ENCODE data around the gene FES.
"Not testable (repeated sequence)": the region's sequence is repeated elsewhere in the genome, so short reads cannot be mapped to it uniquely, and the experiment has no call there.

FES gene

GRCh38 chr15:90883976-90884718 is at the start of gene FES:
Gene FES, plus strand, starts transcription at chr15:90884504. Its CDS starts 542 bp downstream, at chr15:90885046.
- DNase-seq (ENCODE audit: low spot score) = peak; percentile 53

- DNase-seq (ENCODE audit: low spot score) = no peak
These were observed 49.7 kb upstream of the FES start for GRCh38 chr15:90834626-90835025.

- no peak for DNase-seq (ENCODE audit: low spot score)
These were observed 47.9 kb upstream of the FES start for GRCh38 chr15:90836296-90836871.

- no peak for DNase-seq (ENCODE audit: low spot score)
These were observed 47.2 kb upstream of the FES start for GRCh38 chr15:90837094-90837493.

- no peak for DNase-seq (ENCODE audit: low spot score)
These were observed 46.2 kb upstream of the FES start for GRCh38 chr15:90838139-90838538.

- no peak for DNase-seq (ENCODE audit: low spot score)
These were observed 45.8 kb upstream of the FES start for GRCh38 chr15:90838544-90838943.

GRCh38 chr15:90839187-90840071 is 44.9 kb upstream of the FES start:
- no peak for DNase-seq (ENCODE audit: low spot score)

GRCh38 chr15:90840157-90840855 is 44.0 kb upstream of the FES start:
- no peak for DNase-seq (ENCODE audit: low spot score)

- DNase-seq (ENCODE audit: low spot score) = no peak
These were observed 43.4 kb upstream of the FES start for GRCh38 chr15:90840954-90841353.

GRCh38 chr15:90844696-90845095 is 39.6 kb upstream of the FES start:
- DNase-seq (ENCODE audit: low spot score) = no peak

GRCh38 chr15:90845201-90845949 is 38.9 kb upstream of the FES start:
- DNase-seq (ENCODE audit: low spot score) = peak; percentile 53

GRCh38 chr15:90849424-90849823 is 34.9 kb upstream of the FES start:
- DNase-seq (ENCODE audit: low spot score) = not testable (repeated sequence)

- DNase-seq (ENCODE audit: low spot score) = no peak
These were observed 33.2 kb upstream of the FES start for GRCh38 chr15:90851114-90851513.

- DNase-seq (ENCODE audit: low spot score) = no peak
These were observed 32.4 kb upstream of the FES start for GRCh38 chr15:90851940-90852339.

- no peak for DNase-seq (ENCODE audit: low spot score)
These were observed 29.2 kb upstream of the FES start for GRCh38 chr15:90855139-90855538.

- no peak for DNase-seq (ENCODE audit: low spot score)
These were observed 27.0 kb upstream of the FES start for GRCh38 chr15:90857337-90857736.

GRCh38 chr15:90857883-90858443 is 26.3 kb upstream of the FES start:
- no peak for DNase-seq (ENCODE audit: low spot score)

- no peak for DNase-seq (ENCODE audit: low spot score)
These were observed 24.8 kb upstream of the FES start for GRCh38 chr15:90859234-90860131.

GRCh38 chr15:90860450-90860849 is 23.9 kb upstream of the FES start:
- no peak for DNase-seq (ENCODE audit: low spot score)
